Thoracic aorta (tissue), 2 donors: ENCODE results near the gene FBXL19. TPM values are rescaled to one million over a fixed set of nuclear protein-coding genes. Genes with fewer than 3 reads are reported as not detected.

Experiments
- ATAC-seq: fragments of 150-250 bp; one replicate; pipeline ENCODE4 v1.8.0; 2017; ENCODE audit warnings: low read depth; ENCODE audit not compliant: insufficient number of reproducible peaks, low FRiP score
- DNase-seq: peaks from one replicate; pipeline ENCODE4 v3.0.0-alpha.2; 2020; ENCODE audit warnings: low spot score
- H3K27ac ChIP-seq, 2 donors: fragments of 200-600 bp; sonication (generic); 1 replicate in 1 of 2; 2 replicates in 1 of 2; pipeline ENCODE4 v1.5.1; 2016; ENCODE audit warnings: mild to moderate bottlenecking in 2 of 2, moderate library complexity in 2 of 2
- H3K27me3 ChIP-seq: fragments of 200-600 bp; sonication (generic); replicated peaks from 2 replicates; pipeline ENCODE4 v1.6.0; 2016; ENCODE audit warnings: mild to moderate bottlenecking; ENCODE audit not compliant: insufficient read depth
- H3K36me3 ChIP-seq: fragments of 200-600 bp; sonication (generic); one replicate; pipeline ENCODE4 v1.5.1; 2016
- H3K4me1 ChIP-seq, 2 donors: fragments of 200-600 bp; sonication (generic); 1 replicate in 1 of 2; 2 replicates in 1 of 2; pipeline versions ENCODE4 v1.5.1 to v1.6.0; 2016; ENCODE audit warnings: low read depth in 2 of 2, mild to moderate bottlenecking in 1 of 2; ENCODE audit not compliant: control insufficient read depth in 1 of 2
- H3K4me3 ChIP-seq: fragments of 200-600 bp; sonication (generic); 2 replicates; pipeline ENCODE4 v1.5.1; 2016; ENCODE audit warnings: mild to moderate bottlenecking
- H3K9me3 ChIP-seq: fragments of 200-600 bp; sonication (generic); 2 replicates; pipeline ENCODE4 v1.5.1; 2016
- total RNA-seq, 2 donors: library from RNA; depleted of rRNA; stranded (reverse); fragments of >200 nt; gene quantifications; one replicate each; pipeline versions ENCODE4 v1.1.0 to v1.2.3, GENCODE V29; 2016
- TF ChIP-seq, protein P1 (sequence below): fragments of 200-600 bp; sonication (generic); IDR thresholded peaks from one replicate; pipeline ENCODE4 v1.5.1; 2019; ENCODE audit warnings: antibody characterized with exemption

Gene FBXL19
- total RNA-seq, 2 donors from 2014 or later: 14.5 to 18.7 TPM

DNA sequence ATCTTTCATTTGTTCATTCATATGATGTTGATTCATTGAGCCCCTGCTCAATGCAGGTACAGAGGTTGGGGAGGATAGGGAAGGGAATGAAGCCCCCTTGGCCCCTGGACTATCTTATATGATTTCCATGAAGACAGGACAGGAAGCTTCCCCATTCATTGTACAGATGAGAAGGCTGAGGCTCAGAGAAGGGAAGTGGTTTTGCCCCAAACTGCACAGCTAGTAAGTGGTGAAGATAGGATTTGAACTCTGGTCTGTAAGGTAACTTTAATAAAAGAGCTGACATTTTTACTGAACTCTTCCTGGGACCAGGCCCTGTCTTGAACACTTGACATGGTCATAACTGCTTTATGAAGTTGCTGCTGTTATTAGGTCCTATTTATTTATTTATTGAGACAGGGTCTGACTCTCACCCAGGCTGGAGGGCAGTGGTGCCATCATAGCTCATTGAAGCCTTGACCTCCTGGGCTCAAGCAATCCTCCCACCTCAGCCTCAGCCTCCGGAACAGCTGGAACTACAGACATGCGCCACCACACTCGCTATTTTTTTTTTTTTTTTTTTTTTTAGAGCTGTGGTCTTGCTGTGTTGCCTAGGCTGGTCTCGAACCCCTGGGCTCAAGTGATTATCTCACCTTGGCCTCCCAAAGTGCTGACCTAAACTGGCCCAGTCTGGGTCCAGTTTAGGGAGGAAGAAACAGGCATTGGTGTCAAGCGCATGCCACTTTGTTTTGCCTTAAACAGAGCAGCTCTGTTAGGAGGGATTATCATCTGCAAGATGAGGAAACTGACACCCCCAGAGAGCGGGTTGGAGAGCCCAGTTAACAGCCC lies 22.0 kb upstream of the FBXL19 start:
- Histone ChIP-seq H3K27ac (peak overlapping the region; percentile 72 to 77), H3K4me1 (peaks cover 12 to 20% of the 10 kb centered on the region in 2 donors), H3K9me3 (no peaks in the 10 kb centered on the region), H3K36me3 (no peaks in the 10 kb centered on the region), H3K4me3 (peak overlapping the region; percentile 78), H3K27me3 (no peaks in the 10 kb centered on the region)
- TF ChIP-seq, protein P1, sequence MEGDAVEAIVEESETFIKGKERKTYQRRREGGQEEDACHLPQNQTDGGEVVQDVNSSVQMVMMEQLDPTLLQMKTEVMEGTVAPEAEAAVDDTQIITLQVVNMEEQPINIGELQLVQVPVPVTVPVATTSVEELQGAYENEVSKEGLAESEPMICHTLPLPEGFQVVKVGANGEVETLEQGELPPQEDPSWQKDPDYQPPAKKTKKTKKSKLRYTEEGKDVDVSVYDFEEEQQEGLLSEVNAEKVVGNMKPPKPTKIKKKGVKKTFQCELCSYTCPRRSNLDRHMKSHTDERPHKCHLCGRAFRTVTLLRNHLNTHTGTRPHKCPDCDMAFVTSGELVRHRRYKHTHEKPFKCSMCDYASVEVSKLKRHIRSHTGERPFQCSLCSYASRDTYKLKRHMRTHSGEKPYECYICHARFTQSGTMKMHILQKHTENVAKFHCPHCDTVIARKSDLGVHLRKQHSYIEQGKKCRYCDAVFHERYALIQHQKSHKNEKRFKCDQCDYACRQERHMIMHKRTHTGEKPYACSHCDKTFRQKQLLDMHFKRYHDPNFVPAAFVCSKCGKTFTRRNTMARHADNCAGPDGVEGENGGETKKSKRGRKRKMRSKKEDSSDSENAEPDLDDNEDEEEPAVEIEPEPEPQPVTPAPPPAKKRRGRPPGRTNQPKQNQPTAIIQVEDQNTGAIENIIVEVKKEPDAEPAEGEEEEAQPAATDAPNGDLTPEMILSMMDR: no peak
- ATAC-seq: no peak
- no peak for DNase-seq

GRCh38 chr16:30902029-30902972 lies 21.1 kb upstream of the FBXL19 start:
- Histone ChIP-seq H3K4me3 (peak overlapping the region; percentile 81), H3K4me1 (peaks cover 12 to 18% of the 10 kb centered on the region in 2 donors), H3K9me3 (no peaks in the 10 kb centered on the region), H3K27me3 (no peaks in the 10 kb centered on the region), H3K36me3 (no peaks in the 10 kb centered on the region), H3K27ac (peak overlapping the region; percentile 76 to 92)
- DNase-seq: no peak
- TF ChIP-seq, protein P1: peak; percentile 13
- ATAC-seq: peak; percentile 54

DNA sequence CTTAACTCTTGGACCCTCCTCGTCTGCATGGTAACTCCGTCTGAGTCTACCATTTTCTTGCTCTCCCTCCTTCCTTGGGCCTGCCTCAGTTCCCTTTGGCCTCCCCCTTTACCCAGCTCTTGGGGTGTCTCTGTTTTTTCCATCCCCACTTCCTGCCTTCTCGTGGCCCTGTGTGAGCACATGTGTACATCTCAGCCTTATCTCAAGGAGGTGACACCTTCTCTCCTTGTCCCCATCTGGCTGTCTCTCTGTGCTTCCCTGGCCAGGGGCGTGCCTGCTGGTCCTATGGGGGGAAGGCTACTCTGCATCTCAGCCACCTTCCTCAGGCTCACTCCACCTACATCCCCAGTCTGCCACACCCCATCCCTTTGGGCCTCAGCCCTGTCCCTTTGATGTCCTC lies 20.4 kb upstream of the FBXL19 start:
- TF ChIP-seq, protein P1: no peak
- H3K36me3 ChIP-seq: no peaks in the 10 kb centered on the region
- H3K9me3 ChIP-seq: no peaks in the 10 kb centered on the region
- no peak for DNase-seq
- no peak for ATAC-seq
- H3K4me3 ChIP-seq: peak overlapping the region; percentile 81
- H3K27me3 ChIP-seq: no peaks in the 10 kb centered on the region
- H3K27ac ChIP-seq: peak overlapping the region; percentile 76 to 92
- H3K4me1 ChIP-seq: peaks cover 12 to 15% of the 10 kb centered on the region in 2 donors

- Histone ChIP-seq H3K9me3 (no peaks in the 10 kb centered on the region), H3K36me3 (no peaks in the 10 kb centered on the region), H3K4me3 (no peak overlapping the region), H3K27me3 (no peaks in the 10 kb centered on the region), H3K4me1 (peaks cover 12 to 15% of the 10 kb centered on the region in 2 donors), H3K27ac (peak overlapping the region in 1 of 2 donors; percentile 92)
- no peak for DNase-seq
- ATAC-seq: no peak
- TF ChIP-seq, protein P1: no peak
These were observed 19.8 kb upstream of the FBXL19 start for GRCh38 chr16:30903596-30903995.
